BJ (cell line): ENCODE measurements around the gene DESI2. TPM values are rescaled to one million over a fixed set of nuclear protein-coding genes. Genes with fewer than 3 reads are reported as not detected.
"Not testable (repeated sequence)": the region's sequence is repeated elsewhere in the genome, so short reads cannot be mapped to it uniquely, and the experiment has no call there.

Source experiments
- CTCF ChIA-PET: fragments of 350-600 bp; formaldehyde crosslinking; extraction: SDS; loops from one replicate; lab custom pipeline; 2021; ENCODE audit warnings: antibody characterized with exemption, inconsistent platforms; lab: Yijun Ruan, JAX
- POLR2A ChIA-PET: fragments of 300-600 bp; sonication (Branson Sonifier 250); formaldehyde crosslinking; extraction: SDS; loops from one replicate; lab custom pipeline; 2021; ENCODE audit warnings: antibody characterized with exemption; lab: Charles Lee
- DNase-seq: peaks from one replicate; pipeline ENCODE4 v3.0.0-alpha.2; 2011; ENCODE audit warnings: low read depth
- H3K27me3 ChIP-seq: 2 replicates; pipeline ENCODE4 v1.6.0; 2011; ENCODE audit warnings: low read length; ENCODE audit not compliant: control insufficient read depth, insufficient read depth
- H3K36me3 ChIP-seq: 2 replicates; pipeline ENCODE4 v1.5.1; 2011; ENCODE audit warnings: low read length; ENCODE audit not compliant: control insufficient read depth, insufficient read depth
- H3K4me3 ChIP-seq: 2 replicates; pipeline ENCODE4 v1.5.1; 2011; ENCODE audit warnings: low read depth, mild to moderate bottlenecking, control low read depth, low read length
- CTCF ChIP-seq: IDR thresholded peaks from 2 replicates; pipeline ENCODE4 v1.5.1; 2011; ENCODE audit warnings: low read depth, mild to moderate bottlenecking, control low read depth, inconsistent platforms, low read length, moderate library complexity; ENCODE audit not compliant: insufficient read depth
- polyA plus RNA-seq: library from polyadenylated mRNA; depleted of rRNA; stranded (reverse); fragments of >200 nt; gene quantifications from 2 replicates; pipeline ENCODE4 v1.2.3, GENCODE V29; 2011

DESI2 gene
- polyA plus RNA-seq, 1 experiment, result 31.1 TPM

GRCh38 chr1:244730934-244731434 lies 78.1 kb downstream of the DESI2 start:
- ChIA-PET CTCF (no interaction called here), POLR2A (no interaction called here)
- no peak for DNase-seq
- no peak for TF ChIP-seq CTCF
- H3K27me3 ChIP-seq, result no peaks in the 10 kb centered on the region
- H3K4me3 ChIP-seq, result peak overlapping the region; percentile 45; the same call in 1 of the 2 replicates
- H3K36me3 ChIP-seq, result no peaks in the 10 kb centered on the region

GRCh38 chr1:244731651-244732050 lies 78.7 kb downstream of the DESI2 start:
- no peaks in the 10 kb centered on the region for H3K36me3 ChIP-seq
- no peaks in the 10 kb centered on the region for H3K27me3 ChIP-seq
- H3K4me3 ChIP-seq, result no peak overlapping the region
- TF ChIP-seq CTCF, result no peak
- CTCF ChIA-PET, result interaction anchor here (0.6 to 0.8 kb wide), 2 partner anchors 15 to 39 kb away, joined by 4 read pairs; no protein-coding TSS in a partner anchor
- POLR2A ChIA-PET, result no interaction called here
- DNase-seq, result no peak

DNA sequence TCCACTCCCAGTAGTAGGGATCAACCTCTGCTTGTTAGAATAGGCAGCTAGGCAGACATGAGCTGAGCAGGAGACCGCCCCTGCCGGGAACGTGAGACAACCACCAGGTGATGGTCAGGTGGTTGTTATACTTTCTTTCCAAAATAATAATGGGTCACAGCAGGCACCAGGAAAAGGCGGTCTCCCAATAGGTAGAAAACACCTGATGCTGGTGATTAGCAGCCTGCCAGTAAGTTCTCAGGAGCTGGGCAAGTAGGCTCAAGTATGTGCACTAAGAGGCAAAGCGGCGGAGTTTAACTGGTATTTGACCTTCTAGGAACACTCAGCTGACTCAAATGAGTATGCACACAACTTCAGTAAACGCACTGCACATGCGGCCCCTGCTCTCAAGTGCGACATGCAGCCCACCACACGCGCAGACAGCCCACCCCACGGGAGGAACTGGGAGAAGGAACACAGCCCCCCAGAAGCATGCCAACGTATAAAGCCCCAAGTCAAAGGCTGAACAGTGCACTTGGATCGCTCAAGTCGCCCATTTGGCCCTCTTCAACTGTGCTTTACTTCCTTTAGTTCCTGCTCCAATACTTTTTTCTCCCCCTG lies 80.0 kb downstream of the DESI2 start:
- TF ChIP-seq CTCF, result no peak
- Histone ChIP-seq H3K4me3 (no peak overlapping the region), H3K27me3 (no peaks in the 10 kb centered on the region), H3K36me3 (no peaks in the 10 kb centered on the region)
- DNase-seq, result no peak
- ChIA-PET CTCF (interaction anchor here (1.0 kb wide), 1 partner anchor 310 kb away, joined by 3 read pairs; no protein-coding TSS in a partner anchor), POLR2A (no interaction called here)

DNA sequence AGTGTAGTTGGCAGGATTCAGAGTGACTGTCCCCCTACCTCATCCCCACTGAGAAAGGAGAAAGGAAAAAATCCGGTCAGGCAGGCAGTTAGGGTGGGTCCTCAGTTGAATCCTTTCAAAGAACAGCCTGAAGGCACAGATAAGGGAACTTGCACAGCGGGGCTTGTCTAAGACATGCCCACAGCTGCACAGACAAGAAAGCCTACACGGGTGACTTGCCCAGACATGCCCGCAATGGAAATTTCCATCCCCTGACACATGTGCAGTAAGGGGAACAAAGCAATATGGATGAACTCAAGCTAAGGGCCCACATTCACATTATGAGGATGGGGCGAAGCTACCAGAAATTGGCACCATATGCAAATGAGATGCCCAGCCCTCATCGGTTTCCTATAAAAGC lies 82.5 kb downstream of the DESI2 start:
- H3K27me3 ChIP-seq, result no peaks in the 10 kb centered on the region
- ChIA-PET CTCF (no interaction called here), POLR2A (no interaction called here)
- no peaks in the 10 kb centered on the region for H3K36me3 ChIP-seq
- H3K4me3 ChIP-seq, result no peak overlapping the region
- no peak for DNase-seq
- no peak for TF ChIP-seq CTCF

GRCh38 chr1:244735876-244736561 lies 83.1 kb downstream of the DESI2 start:
- Histone ChIP-seq H3K4me3 (no peak overlapping the region), H3K27me3 (no peaks in the 10 kb centered on the region), H3K36me3 (no peaks in the 10 kb centered on the region)
- ChIA-PET CTCF (no interaction called here), POLR2A (no interaction called here)
- DNase-seq, result no peak
- TF ChIP-seq CTCF, result no peak

GRCh38 chr1:244739140-244739539 lies 86.2 kb downstream of the DESI2 start:
- H3K27me3 ChIP-seq, H3K36me3 ChIP-seq, CTCF ChIA-PET, DNase-seq, H3K4me3 ChIP-seq, POLR2A ChIA-PET: not testable (repeated sequence)

DNA sequence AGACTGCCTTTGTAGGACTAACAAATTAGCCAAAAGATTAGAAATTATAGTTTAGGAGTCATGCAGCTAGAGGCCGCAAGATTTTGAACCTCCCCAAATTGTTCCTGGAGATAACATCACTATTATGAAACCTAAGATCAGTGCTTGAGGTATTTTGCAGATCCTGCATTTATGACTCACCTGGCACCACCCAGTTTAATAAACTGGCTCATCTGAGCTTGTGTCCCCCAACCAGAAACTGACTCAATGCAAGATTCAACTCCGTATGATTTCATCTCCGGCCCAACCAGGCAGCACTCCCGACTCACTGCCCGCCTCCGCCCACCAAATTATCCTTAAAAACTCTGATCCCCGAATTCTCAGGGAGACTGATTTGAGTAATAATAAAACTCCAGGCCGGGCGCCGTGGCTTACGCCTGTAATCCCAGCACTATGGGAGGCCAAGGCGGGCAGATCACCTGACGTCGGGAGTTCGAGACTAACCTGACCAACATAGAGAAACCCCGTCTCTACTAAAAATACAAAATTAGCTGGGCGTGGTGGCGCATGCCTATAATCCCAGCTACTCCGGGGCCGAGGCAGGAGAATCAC lies 87.2 kb downstream of the DESI2 start:
- CTCF ChIA-PET, H3K36me3 ChIP-seq, DNase-seq, POLR2A ChIA-PET, H3K4me3 ChIP-seq, H3K27me3 ChIP-seq: not testable (repeated sequence)
